Measurements from ENCODE around the gene CHST9. TPM values are rescaled to one million over a fixed set of nuclear protein-coding genes. Genes with fewer than 3 reads are reported as not detected.
"Not testable (repeated sequence)": the region's sequence is repeated elsewhere in the genome, so short reads cannot be mapped to it uniquely, and the experiment has no call there.

The CHST9 gene
- total RNA-seq, 1 donor from 2014 or later: 2.4 TPM

DNA sequence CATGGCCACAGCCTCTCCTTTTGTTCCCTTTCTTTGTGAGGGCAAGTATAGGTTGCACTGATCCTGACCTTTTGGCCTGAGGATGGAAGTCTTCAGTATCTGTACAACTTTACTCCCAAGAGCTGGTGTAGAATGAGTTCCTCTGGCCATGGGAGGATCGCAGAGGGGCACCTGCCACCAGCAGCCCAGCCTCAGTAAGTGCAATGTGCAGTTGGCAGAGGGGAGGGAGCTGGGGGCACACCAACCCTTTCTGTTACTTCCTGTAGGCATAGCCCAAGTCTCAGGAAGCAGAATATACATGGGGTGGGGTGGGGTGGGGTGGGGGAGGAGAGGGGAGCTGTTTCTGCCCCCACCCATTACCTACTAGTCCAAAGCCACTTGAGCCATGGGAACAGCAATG, 254.5 kb downstream of the CHST9 start:
- TF ChIP-seq, protein P1, sequence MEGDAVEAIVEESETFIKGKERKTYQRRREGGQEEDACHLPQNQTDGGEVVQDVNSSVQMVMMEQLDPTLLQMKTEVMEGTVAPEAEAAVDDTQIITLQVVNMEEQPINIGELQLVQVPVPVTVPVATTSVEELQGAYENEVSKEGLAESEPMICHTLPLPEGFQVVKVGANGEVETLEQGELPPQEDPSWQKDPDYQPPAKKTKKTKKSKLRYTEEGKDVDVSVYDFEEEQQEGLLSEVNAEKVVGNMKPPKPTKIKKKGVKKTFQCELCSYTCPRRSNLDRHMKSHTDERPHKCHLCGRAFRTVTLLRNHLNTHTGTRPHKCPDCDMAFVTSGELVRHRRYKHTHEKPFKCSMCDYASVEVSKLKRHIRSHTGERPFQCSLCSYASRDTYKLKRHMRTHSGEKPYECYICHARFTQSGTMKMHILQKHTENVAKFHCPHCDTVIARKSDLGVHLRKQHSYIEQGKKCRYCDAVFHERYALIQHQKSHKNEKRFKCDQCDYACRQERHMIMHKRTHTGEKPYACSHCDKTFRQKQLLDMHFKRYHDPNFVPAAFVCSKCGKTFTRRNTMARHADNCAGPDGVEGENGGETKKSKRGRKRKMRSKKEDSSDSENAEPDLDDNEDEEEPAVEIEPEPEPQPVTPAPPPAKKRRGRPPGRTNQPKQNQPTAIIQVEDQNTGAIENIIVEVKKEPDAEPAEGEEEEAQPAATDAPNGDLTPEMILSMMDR (IDR thresholded peaks at IDR 0.05; ENCODE audit: unreplicated experiment): no peak
- Mint-ChIP-seq H3K27ac (no peak overlapping the region), H3K4me3 (no peak overlapping the region)

DNA sequence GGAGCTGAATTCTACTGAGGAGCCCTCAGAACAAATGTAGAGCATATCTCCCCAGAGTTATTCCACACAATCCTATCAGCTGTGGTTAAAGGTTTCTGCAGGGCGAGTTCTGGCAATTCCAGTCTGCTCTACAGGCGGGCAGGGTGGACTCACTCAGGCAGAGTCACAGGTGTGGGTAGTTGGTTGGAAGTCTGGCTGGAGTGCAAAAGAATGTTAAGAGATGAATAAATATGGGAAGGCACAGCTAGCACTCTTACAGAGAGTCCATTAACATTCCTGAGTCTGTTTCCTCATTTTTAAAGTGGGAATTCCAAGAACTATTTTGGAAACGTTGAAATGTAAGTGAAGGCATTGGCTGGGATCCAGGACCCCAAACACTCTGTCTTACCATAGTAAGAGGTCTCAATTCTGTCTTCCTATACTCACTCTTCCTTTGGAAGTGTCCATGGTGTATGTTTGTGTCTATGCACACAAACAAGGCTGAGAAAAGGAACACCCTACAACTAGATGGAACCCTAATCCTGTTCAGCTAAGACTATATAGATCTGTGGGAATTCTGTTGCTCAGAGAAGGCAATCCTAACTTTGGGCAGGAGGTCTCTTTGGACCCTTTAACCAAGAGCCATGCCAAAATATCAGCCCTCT, 256.3 kb downstream of the CHST9 start:
- Mint-ChIP-seq H3K9me3 (peaks cover 3% of the 10 kb centered on the region), H3K4me1 (peaks cover 20% of the 10 kb centered on the region), H3K27me3 (ENCODE audit: low read depth) (no peaks in the 10 kb centered on the region), H3K27ac (no peak overlapping the region), H3K36me3 (no peaks in the 10 kb centered on the region), H3K4me3 (no peak overlapping the region)
- TF ChIP-seq, protein P1 (IDR thresholded peaks at IDR 0.05; ENCODE audit: unreplicated experiment): no peak
- DNase-seq (ENCODE audit: low spot score in 2 of 2, unreplicated experiment in 2 of 2): no peak

More for the DNA sequence above, 254.5 kb downstream of the CHST9 start:
- H3K4me1 Mint-ChIP-seq: peaks cover 12% of the 10 kb centered on the region
- no peaks in the 10 kb centered on the region for H3K36me3 Mint-ChIP-seq
- H3K27me3 Mint-ChIP-seq (ENCODE audit: low read depth): no peaks in the 10 kb centered on the region
- DNase-seq (ENCODE audit: low spot score in 2 of 2, unreplicated experiment in 2 of 2): no peak
- H3K9me3 Mint-ChIP-seq: no peaks in the 10 kb centered on the region

GRCh38 chr18:26927822-26928221, 257.3 kb downstream of the CHST9 start:
- H3K36me3 Mint-ChIP-seq; H3K27ac Mint-ChIP-seq; H3K4me3 Mint-ChIP-seq; H3K27me3 Mint-ChIP-seq (ENCODE audit: low read depth); DNase-seq (ENCODE audit: low spot score in 2 of 2, unreplicated experiment in 2 of 2): not testable (repeated sequence)
- H3K4me1 Mint-ChIP-seq: peaks cover 20% of the 10 kb centered on the region
- peaks cover 13% of the 10 kb centered on the region for H3K9me3 Mint-ChIP-seq

DNA sequence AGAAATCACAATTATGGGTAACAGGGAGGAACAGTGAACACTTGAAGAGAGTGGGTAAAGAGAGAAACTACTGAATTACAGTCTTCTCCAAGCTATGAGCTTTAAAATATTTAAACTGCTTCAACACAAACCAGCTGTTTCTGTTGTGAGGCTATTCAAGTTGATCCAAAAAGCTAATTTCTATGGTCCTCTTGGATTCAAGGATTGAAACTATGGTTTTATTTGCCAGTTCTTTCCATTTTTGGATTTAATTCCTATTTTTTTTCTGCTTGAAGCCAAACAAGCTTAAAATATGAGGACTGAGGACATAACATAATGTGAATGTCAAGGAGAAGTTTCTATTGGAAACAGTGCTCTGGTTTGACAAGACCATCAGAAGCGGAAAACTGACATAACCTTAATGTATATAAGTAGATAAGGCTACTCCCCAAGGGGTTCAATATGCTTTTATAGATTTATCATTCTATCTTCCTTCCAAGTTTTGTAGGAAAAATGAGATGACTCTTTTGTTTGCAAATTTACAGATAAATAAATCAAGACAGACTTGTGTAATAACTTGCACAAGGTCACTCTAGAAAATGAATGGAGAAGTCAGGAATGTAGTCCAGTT, 258.9 kb downstream of the CHST9 start:
- peaks cover 20% of the 10 kb centered on the region for H3K4me1 Mint-ChIP-seq
- peaks cover 13% of the 10 kb centered on the region for H3K36me3 Mint-ChIP-seq
- H3K27me3 Mint-ChIP-seq (ENCODE audit: low read depth): no peaks in the 10 kb centered on the region
- peaks cover 25% of the 10 kb centered on the region for H3K9me3 Mint-ChIP-seq
- TF ChIP-seq, protein P1 (IDR thresholded peaks at IDR 0.05; ENCODE audit: unreplicated experiment): no peak
- DNase-seq (ENCODE audit: low spot score in 2 of 2, unreplicated experiment in 2 of 2): no peak
- no peak overlapping the region for H3K27ac Mint-ChIP-seq
- no peak overlapping the region for H3K4me3 Mint-ChIP-seq

DNA sequence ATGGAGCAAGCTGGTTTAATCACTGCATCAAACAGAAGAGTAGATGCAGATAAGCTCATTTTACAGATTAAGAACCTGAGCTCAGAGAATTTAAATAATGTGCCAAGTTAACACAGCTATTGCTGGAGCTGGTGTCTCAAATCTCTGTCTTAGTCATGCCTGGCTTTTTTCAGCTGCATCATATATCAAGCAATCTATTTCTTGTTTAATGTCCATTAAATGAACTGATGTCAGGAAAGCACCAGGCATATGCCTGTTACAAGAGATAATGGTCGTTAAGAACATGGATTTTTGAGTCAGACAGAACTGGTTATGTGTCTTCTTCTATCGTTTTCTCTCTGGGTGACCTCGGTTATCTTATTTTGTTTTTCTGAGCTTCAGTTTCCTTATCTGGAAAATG, 259.8 kb downstream of the CHST9 start:
- H3K27ac Mint-ChIP-seq: peak overlapping the region; percentile 65
- TF ChIP-seq, protein P1 (IDR thresholded peaks at IDR 0.05; ENCODE audit: unreplicated experiment): no peak
- peaks cover 31% of the 10 kb centered on the region for H3K9me3 Mint-ChIP-seq
- peaks cover 13% of the 10 kb centered on the region for H3K36me3 Mint-ChIP-seq
- peaks cover 25% of the 10 kb centered on the region for H3K4me1 Mint-ChIP-seq
- no peak for DNase-seq (ENCODE audit: low spot score in 2 of 2, unreplicated experiment in 2 of 2)
- no peaks in the 10 kb centered on the region for H3K27me3 Mint-ChIP-seq (ENCODE audit: low read depth)
- no peak overlapping the region for H3K4me3 Mint-ChIP-seq

- H3K27me3 Mint-ChIP-seq (ENCODE audit: low read depth): no peaks in the 10 kb centered on the region
- peaks cover 13% of the 10 kb centered on the region for H3K36me3 Mint-ChIP-seq
- TF ChIP-seq, protein P1 (IDR thresholded peaks at IDR 0.05; ENCODE audit: unreplicated experiment): no peak
- DNase-seq (ENCODE audit: low spot score in 2 of 2, unreplicated experiment in 2 of 2): no peak
- H3K9me3 Mint-ChIP-seq: peaks cover 31% of the 10 kb centered on the region
- H3K27ac Mint-ChIP-seq: no peak overlapping the region
- H3K4me1 Mint-ChIP-seq: peaks cover 41% of the 10 kb centered on the region
- no peak overlapping the region for H3K4me3 Mint-ChIP-seq
Observed at GRCh38 chr18:26922313-26922712, 262.8 kb downstream of the CHST9 start.

Measured in mesothelial cell of epicardium (in vitro differentiated cells).